Tibial artery (tissue), 4 donors: ENCODE data around the gene C1QC.

Experiments
- DNase-seq, 2 donors: peaks; one replicate each; pipeline ENCODE4 v3.0.0-alpha.2; 2019
- H3K27ac ChIP-seq, 2 donors: fragments of 200-600 bp; sonication (generic) in 1 of 2; 1 replicate in 1 of 2; 2 replicates in 1 of 2; pipeline ENCODE4 v1.5.1; 2018 to 2019; ENCODE audit warnings: mild to moderate bottlenecking in 1 of 2
- H3K27me3 ChIP-seq, 2 donors: fragments of 200-600 bp; sonication (generic) in 1 of 2; one replicate each; pipeline versions ENCODE4 v1.5.1 to v1.6.0; 2016 to 2019
- H3K36me3 ChIP-seq, 3 donors: fragments of 200-600 bp; sonication (generic) in 2 of 3; one replicate each; pipeline ENCODE4 v1.5.1; 2016 to 2019; ENCODE audit warnings: mild to moderate bottlenecking in 2 of 3
- H3K4me1 ChIP-seq, 4 donors: fragments of 200-600 bp; sonication (generic) in 2 of 4; 1 replicate in 3 of 4; 2 replicates in 1 of 4; pipeline ENCODE4 v1.5.1; 2016 to 2019
- H3K4me3 ChIP-seq, 2 donors: fragments of 200-600 bp; sonication (generic) in 1 of 2; 1 replicate in 1 of 2; 2 replicates in 1 of 2; pipeline ENCODE4 v1.5.1; 2018 to 2019; ENCODE audit warnings: mild to moderate bottlenecking in 2 of 2
- H3K9me3 ChIP-seq, 3 donors: fragments of 200-600 bp; sonication (generic) in 1 of 3; one replicate each; pipeline ENCODE4 v1.5.1; 2016 to 2019
- intact Hi-C: fragments of 100-400 bp; cut with DNase I; formaldehyde crosslinking; loops from one replicate; pipeline ENCODE4 v1.15.0; 2023; ENCODE audit warnings: low total_unique reads
- TF ChIP-seq, protein P1 (sequence below), 2 experiments: fragments of 200-600 bp in 1 of 2; fragments of 450-650 bp in 1 of 2; IDR thresholded peaks; one replicate each; pipeline ENCODE4 v1.5.1; 2017 to 2019; ENCODE audit warnings: antibody characterized with exemption in 2 of 2, mild to moderate bottlenecking in 1 of 2, moderate library complexity in 1 of 2

The C1QC gene

DNA sequence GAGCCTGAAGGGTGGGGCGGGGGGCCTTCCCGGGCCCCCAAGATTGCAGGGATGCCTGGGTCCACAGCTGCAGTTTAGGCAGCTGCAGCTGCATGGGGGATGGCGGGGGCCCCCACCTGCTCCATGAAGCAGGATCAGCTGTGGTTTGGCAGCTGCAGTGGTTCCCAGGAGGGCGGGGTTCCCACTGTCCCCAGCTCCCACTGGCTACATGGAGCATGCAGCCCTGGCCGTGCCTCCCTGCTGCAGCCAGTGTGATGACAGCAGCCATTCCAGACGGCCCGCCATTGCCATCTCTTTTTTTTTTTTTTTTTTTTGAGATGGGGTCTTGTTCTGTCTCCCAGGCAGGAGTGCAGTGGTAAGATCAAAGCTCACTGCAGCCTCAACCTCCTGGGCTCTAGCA lies 8.0 kb upstream of the C1QC start:
- Histone ChIP-seq H3K4me3 (no peak overlapping the region), H3K4me1 (no peaks in the 10 kb centered on the region), H3K27me3 (peaks cover 0 to 75% of the 10 kb centered on the region in 2 donors), H3K27ac (no peak overlapping the region), H3K9me3 (no peaks in the 10 kb centered on the region), H3K36me3 (no peaks in the 10 kb centered on the region)
- no peak for DNase-seq
- intact Hi-C loops = no loop called here
- TF ChIP-seq, protein P1, sequence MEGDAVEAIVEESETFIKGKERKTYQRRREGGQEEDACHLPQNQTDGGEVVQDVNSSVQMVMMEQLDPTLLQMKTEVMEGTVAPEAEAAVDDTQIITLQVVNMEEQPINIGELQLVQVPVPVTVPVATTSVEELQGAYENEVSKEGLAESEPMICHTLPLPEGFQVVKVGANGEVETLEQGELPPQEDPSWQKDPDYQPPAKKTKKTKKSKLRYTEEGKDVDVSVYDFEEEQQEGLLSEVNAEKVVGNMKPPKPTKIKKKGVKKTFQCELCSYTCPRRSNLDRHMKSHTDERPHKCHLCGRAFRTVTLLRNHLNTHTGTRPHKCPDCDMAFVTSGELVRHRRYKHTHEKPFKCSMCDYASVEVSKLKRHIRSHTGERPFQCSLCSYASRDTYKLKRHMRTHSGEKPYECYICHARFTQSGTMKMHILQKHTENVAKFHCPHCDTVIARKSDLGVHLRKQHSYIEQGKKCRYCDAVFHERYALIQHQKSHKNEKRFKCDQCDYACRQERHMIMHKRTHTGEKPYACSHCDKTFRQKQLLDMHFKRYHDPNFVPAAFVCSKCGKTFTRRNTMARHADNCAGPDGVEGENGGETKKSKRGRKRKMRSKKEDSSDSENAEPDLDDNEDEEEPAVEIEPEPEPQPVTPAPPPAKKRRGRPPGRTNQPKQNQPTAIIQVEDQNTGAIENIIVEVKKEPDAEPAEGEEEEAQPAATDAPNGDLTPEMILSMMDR (IDR thresholded peaks at IDR 0.05) = no peak

DNA sequence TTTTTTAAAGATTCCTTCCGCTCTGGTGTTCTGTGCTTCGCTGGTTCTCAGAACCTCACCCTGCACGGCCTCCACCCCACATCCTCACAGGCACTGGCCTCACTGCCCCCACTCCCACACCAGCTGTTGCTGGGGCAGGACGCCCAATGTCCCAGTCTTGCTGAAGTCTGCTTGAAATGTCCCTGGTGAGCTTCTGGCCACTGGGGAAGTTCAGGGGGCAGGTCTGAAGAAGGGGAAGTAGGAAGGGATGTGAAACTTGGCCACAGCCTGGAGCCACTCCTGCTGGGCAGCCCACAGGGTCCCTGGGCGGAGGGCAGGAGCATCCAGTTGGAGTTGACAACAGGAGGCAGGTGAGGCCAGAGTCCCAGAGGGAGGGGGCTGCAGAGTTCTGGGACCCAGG lies 7.1 kb upstream of the C1QC start, which contains the start of gene C1QA:
Gene C1QA, plus strand, starts transcription at position 276 of the 400 bp plus-strand sequence. CDS start 989 bp downstream, outside the sequence.
- Histone ChIP-seq H3K36me3 (no peaks in the 10 kb centered on the region), H3K4me1 (no peaks in the 10 kb centered on the region), H3K4me3 (peak within 1 kb of the TSS; percentile 17 to 23), H3K27ac (no peak within 1 kb of the TSS), H3K27me3 (peaks cover 0 to 79% of the 10 kb centered on the region in 2 donors), H3K9me3 (no peaks in the 10 kb centered on the region)
- TF ChIP-seq, protein P1 (IDR thresholded peaks at IDR 0.05) = no peak
- intact Hi-C loops = no loop called here
- DNase-seq = peak; percentile 82 to 84

DNA sequence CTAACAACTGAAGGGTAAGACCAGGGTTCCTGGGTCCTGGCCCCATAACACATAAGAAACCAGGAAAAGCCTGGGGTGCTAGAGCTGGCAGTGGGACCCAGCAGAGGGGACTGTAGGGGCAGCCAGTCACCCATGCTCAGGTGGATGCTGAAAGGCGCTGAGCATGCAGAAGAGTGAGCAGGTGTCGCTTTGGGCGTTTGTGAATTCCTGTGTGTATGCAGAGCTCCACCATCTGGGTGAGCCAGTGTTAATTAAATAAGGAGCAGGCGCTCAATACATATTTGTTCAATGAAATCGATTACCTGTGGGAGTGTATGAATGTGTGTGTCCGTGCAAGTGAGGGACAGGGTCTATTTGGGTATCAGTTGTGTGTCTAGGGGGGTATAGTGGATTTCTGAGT lies 6.5 kb upstream of the C1QC start:
- H3K4me3 ChIP-seq = peak overlapping the region; percentile 17 to 23

DNA sequence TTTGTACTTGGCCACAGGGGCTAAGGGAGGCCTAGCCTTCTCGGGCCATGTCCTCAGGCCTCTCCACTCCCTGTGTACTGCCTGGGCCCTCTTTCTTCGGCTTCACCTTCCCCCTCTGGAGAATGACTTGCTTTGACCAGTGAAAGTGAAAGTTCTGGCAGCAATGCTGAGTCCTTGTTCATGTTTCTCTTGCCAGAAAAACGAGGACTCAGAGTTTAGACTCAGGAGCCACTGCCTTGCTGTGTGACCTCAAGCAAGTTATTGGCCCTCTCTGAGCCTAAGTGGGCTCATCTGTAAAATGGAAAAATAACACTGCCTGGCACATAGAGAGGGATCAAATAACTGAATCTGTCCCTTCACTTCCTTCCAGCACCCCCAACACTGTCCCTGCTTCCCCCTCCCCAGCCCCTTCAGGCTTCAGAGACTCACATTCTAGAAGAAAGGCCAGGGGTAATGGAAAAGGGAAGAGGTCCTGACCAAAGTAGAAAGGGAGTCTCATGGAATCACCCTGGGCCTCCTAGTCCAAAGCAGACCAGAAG lies 5.5 kb upstream of the C1QC start:
- H3K4me3 ChIP-seq = peak overlapping the region; percentile 17 to 23

More for the DNA sequence above, 6.5 kb upstream of the C1QC start:
- Histone ChIP-seq H3K9me3 (no peaks in the 10 kb centered on the region), H3K36me3 (no peaks in the 10 kb centered on the region), H3K27me3 (peaks cover 0 to 80% of the 10 kb centered on the region in 2 donors), H3K4me1 (peaks cover 0 to 4% (median 2%) of the 10 kb centered on the region in 4 donors), H3K27ac (no peak overlapping the region)
- intact Hi-C loops = no loop called here
- TF ChIP-seq, protein P1 (IDR thresholded peaks at IDR 0.05) = no peak
- no peak for DNase-seq

DNA sequence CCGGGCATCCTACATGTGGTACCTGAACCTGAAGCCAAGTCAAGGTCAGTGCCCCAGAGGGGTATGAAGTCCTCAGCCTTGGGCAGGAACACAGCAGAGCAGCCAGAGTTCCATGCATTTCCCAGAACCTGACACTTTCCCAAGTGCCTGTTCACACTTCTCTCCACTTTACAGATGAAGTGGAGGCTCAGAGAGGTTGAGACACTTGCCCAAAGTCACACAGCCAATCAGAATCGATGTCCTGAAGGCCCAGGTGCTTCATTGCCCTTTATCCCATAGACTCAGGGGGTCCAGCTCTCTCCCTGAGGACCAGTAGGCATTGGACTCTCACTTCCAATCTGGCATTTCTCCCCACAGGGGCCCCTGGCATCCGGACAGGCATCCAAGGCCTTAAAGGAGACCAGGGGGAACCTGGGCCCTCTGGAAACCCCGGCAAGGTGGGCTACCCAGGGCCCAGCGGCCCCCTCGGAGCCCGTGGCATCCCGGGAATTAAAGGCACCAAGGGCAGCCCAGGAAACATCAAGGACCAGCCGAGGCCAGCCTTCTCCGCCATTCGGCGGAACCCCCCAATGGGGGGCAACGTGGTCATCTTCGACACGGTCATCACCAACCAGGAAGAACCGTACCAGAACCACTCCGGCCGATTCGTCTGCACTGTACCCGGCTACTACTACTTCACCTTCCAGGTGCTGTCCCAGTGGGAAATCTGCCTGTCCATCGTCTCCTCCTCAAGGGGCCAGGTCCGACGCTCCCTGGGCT lies 4.8 kb upstream of the C1QC start:
- Histone ChIP-seq H3K36me3 (no peaks in the 10 kb centered on the region), H3K27me3 (peaks cover 0 to 82% of the 10 kb centered on the region in 2 donors), H3K4me3 (peak overlapping the region in 1 of 2 donors; percentile 23), H3K9me3 (no peaks in the 10 kb centered on the region), H3K4me1 (peaks cover 0 to 7% (median 2%) of the 10 kb centered on the region in 4 donors), H3K27ac (no peak overlapping the region)
- TF ChIP-seq, protein P1 (IDR thresholded peaks at IDR 0.05) = no peak
- no peak for DNase-seq
- intact Hi-C loops = no loop called here

More for the DNA sequence above, 5.5 kb upstream of the C1QC start:
- no peak for DNase-seq
- H3K9me3 ChIP-seq = no peaks in the 10 kb centered on the region
- no peak overlapping the region for H3K27ac ChIP-seq
- H3K4me1 ChIP-seq = peaks cover 0 to 7% (median 2%) of the 10 kb centered on the region in 4 donors
- intact Hi-C loops = no loop called here
- TF ChIP-seq, protein P1 (IDR thresholded peaks at IDR 0.05) = no peak
- peaks cover 0 to 82% of the 10 kb centered on the region in 2 donors for H3K27me3 ChIP-seq
- H3K36me3 ChIP-seq = no peaks in the 10 kb centered on the region
